Naive thymus-derived CD8-positive, alpha-beta T cell (primary cell): ENCODE data around the gene PRKAR1B. TPM values are rescaled to one million over a fixed set of nuclear protein-coding genes. Genes with fewer than 3 reads are reported as not detected.
"Not testable (repeated sequence)": the region's sequence is repeated elsewhere in the genome, so short reads cannot be mapped to it uniquely, and the experiment has no call there.

Experiments
- ATAC-seq, 2 donors: fragments of 150-1000 bp; cut with Tn5 transposase in 1 of 2; sonication (Bioruptor Pico), chemical (Tn5 transposase) in 1 of 2; 1 replicate in 1 of 2; 2 replicates in 1 of 2; pipeline ENCODE4 v1.10.0; 2021; ENCODE audit warnings: mild to moderate bottlenecking in 2 of 2, moderate library complexity in 2 of 2
- POLR2A ChIA-PET: fragments of 350-600 bp; sonication (Branson Sonifier 250); formaldehyde crosslinking; loops from one replicate; lab custom pipeline; 2021; ENCODE audit warnings: antibody characterized with exemption; lab: Charles Lee
- DNase-seq, 10 donors: peaks; one replicate each; pipeline versions ENCODE4 v3.0.0 to v3.0.0-alpha.2; 2020 to 2022
- H3K27ac Mint-ChIP-seq, 10 donors: one replicate each; pipeline ENCODE4 v1.8.0; 2020 to 2022; ENCODE audit warnings: mild to moderate bottlenecking in 10 of 10, mixed read lengths in 10 of 10, moderate library complexity in 4 of 10, inconsistent platforms in 1 of 10
- H3K27me3 Mint-ChIP-seq, 5 donors: one replicate each; pipeline ENCODE4 v1.8.0; 2021 to 2022; ENCODE audit warnings: mixed read lengths in 5 of 5
- H3K36me3 Mint-ChIP-seq, 3 donors: one replicate each; pipeline ENCODE4 v1.8.0; 2020 to 2022; ENCODE audit warnings: mixed read lengths in 3 of 3, mild to moderate bottlenecking in 2 of 3, inconsistent platforms in 1 of 3
- H3K4me1 Mint-ChIP-seq, 4 donors: one replicate each; pipeline ENCODE4 v1.8.0; 2021 to 2022; ENCODE audit warnings: mixed read lengths in 4 of 4
- H3K4me3 Mint-ChIP-seq, 10 donors: one replicate each; pipeline ENCODE4 v1.8.0; 2020 to 2022; ENCODE audit warnings: mild to moderate bottlenecking in 10 of 10, mixed read lengths in 10 of 10, moderate library complexity in 6 of 10, inconsistent platforms in 1 of 10
- H3K9me3 Mint-ChIP-seq, 9 donors: one replicate each; pipeline ENCODE4 v1.8.0; 2020 to 2022; ENCODE audit warnings: mixed read lengths in 9 of 9, mild to moderate bottlenecking in 3 of 9, inconsistent platforms in 1 of 9, moderate library complexity in 1 of 9
- polyA plus RNA-seq, 3 donors: library from polyadenylated mRNA; unstranded; fragments of 300-500 nt; fragmentation: Illumina TruSeq; gene quantifications; one replicate each; pipeline ENCODE4 v1.2.3, GENCODE V29; 2021
- total RNA-seq, 8 experiments: library from RNA in 2 of 8; stranded (reverse) in 2 of 8; gene quantifications; one replicate each; pipeline ENCODE4 v1.2.3 and lab custom pipeline; 2021 to 2026

The PRKAR1B gene
- total and polyA plus RNA-seq, 5 experiments from 2014 or later = 14.6 to 47.3 (median 35.4) TPM

DNA sequence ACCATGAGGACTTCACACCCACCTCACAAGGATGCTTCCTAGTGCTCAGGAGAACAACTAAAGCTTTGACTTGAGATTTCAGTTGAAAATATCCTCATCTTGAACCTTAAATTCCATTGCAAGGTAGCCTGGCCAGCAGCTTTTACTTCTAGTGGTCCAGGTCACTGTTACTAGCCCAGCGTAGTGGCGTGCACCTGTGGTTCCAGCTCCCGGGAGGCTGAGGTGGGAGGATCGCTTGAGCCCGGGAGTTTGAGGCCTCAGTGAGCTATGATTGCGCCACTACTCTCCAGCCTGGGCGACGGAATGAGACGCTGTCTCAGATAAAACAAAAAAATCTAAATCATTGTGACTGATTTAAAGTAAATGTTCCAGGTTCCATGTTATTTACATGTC lies 28.3 kb upstream of the PRKAR1B start:
- Mint-ChIP-seq H3K9me3 (no peaks in the 10 kb centered on the region), H3K27me3 (no peaks in the 10 kb centered on the region), H3K4me1 (peaks cover 0 to 2% (median 0%) of the 10 kb centered on the region in 4 donors), H3K36me3 (peaks cover 0 to 55% (median 12%) of the 10 kb centered on the region in 3 donors), H3K27ac (no peak overlapping the region), H3K4me3 (no peak overlapping the region)
- DNase-seq = no peak
- ATAC-seq = no peak
- POLR2A ChIA-PET = interaction anchor here (0.5 kb wide), 1 partner anchor 129 kb away, joined by 6 read pairs; no protein-coding TSS in a partner anchor

DNA sequence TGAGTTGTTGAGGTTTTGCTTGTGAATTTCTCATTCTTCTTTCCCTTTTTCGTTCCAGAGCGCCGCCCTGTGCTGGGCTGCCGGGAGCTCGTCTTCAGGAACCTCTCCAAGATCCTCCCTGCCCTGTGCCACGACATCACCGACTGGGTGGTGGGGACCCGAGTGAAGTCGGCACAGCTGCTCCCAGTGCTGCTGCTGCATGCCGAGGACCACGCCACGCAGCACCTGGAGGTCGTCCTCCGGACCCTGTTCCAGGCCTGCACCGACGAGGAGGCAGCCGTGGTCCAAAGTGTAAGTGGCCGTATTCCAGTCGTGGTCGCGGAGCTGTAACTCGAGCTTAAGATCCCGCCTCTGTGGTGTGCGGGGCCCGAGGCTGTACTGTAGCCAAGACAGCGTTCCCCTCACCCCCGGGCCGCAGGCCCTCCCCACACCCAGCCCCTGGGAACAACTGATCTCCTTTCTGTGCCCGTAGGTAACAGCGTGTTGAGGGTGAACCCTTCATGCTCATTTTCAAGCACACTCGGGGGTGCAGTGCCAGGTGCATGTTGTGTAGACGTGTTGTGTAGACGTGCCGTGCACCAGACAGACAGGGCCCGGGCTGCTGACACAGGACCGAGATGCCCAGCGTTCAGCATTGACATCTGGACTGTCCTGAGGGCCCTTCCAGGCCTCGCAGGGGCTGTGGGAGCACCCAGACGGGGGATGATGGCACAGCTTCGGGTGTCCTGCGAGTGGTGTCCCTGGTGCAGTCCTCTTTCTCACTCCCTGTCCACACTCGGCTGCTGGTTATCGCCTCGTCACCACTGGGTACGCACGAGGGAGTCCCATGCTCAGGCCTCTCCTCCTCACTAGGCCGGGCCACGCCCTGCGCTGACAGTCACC lies 27.7 kb upstream of the PRKAR1B start:
- POLR2A ChIA-PET = no interaction called here
- ATAC-seq = no peak
- peaks cover 0 to 2% (median 0%) of the 10 kb centered on the region in 4 donors for H3K4me1 Mint-ChIP-seq
- no peak overlapping the region for H3K4me3 Mint-ChIP-seq
- H3K9me3 Mint-ChIP-seq = no peaks in the 10 kb centered on the region
- DNase-seq = peak in 1 of 10 donors; percentile 52
- H3K27ac Mint-ChIP-seq = no peak overlapping the region
- peaks cover 0 to 52% (median 12%) of the 10 kb centered on the region in 3 donors for H3K36me3 Mint-ChIP-seq
- no peaks in the 10 kb centered on the region for H3K27me3 Mint-ChIP-seq

DNA sequence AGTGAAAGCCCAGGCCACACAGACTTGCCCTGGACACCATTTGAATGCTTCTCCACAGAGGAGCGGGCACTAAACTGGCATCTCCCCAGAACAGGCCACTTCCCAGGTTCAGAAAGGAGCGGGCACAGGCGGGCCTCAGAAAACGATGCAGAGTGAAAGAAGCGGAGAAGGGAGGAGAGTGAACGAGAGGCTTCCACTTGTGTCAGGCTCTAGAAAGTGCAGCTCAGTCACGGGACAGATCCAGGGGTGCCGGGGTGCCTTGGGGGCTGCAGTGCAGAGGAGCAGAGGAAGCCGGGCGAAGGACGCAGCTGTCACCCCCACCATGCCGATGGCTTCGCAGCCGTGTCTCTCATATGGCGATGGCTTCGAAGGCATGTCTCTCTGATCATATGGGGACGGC lies 26.1 kb upstream of the PRKAR1B start:
- Mint-ChIP-seq H3K4me1 (peaks cover 0 to 2% (median 0%) of the 10 kb centered on the region in 4 donors), H3K9me3 (no peaks in the 10 kb centered on the region), H3K27me3 (no peaks in the 10 kb centered on the region), H3K4me3 (no peak overlapping the region), H3K36me3 (peaks cover 0 to 41% (median 8%) of the 10 kb centered on the region in 3 donors), H3K27ac (peak overlapping the region in 1 of 10 donors; percentile 65)
- peak in 1 of 10 donors; percentile 46 for DNase-seq
- POLR2A ChIA-PET = no interaction called here
- no peak for ATAC-seq

DNA sequence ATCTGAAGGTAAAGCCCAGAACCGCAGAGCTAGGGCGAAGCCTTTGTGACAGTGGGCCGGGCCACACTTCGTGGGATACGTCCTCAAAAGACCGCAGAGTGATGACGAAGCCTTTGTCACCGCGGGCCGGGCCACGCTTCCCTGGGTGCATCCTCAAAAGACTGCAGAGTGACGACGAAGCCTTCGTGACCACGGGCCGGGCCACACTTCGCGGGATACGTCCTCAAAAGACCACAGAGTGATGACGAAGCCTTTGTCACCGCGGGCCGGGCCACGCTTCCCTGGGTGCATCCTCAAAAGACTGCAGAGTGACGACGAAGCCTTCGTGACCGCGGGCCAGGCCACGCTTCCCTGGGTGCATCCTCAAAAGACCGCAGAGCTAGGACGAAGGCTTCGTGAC lies 25.2 kb upstream of the PRKAR1B start:
- H3K4me1 Mint-ChIP-seq, POLR2A ChIA-PET: not testable (repeated sequence)

DNA sequence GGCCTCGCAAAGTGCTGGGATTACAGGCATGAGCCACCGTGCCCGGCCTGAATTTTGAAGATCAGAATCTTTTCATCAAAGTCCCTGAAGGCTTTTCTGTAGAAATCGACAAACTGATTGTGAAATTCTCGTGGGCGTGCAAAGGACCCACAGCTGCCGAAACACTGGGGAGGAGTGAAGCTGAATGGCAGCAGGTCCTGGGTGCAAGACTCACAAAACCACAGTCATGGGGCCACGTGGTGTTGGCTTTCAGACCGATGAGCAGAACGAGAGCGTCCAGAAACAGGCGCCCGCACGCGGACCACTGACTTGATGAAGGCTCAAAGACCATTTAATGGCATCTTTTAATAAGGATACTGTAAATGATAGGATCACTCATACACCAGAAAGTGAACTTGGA lies 24.7 kb upstream of the PRKAR1B start:
- Mint-ChIP-seq H3K9me3 (no peaks in the 10 kb centered on the region), H3K4me3 (no peak overlapping the region), H3K27ac (no peak overlapping the region), H3K36me3 (peaks cover 0 to 30% (median 6%) of the 10 kb centered on the region in 3 donors), H3K27me3 (no peaks in the 10 kb centered on the region), H3K4me1 (peaks cover 0 to 4% (median 0%) of the 10 kb centered on the region in 4 donors)
- DNase-seq = peak in 1 of 10 donors; percentile 7
- POLR2A ChIA-PET = no interaction called here
- no peak for ATAC-seq

More for the DNA sequence above, 25.2 kb upstream of the PRKAR1B start:
- not testable (repeated sequence) for H3K9me3 Mint-ChIP-seq, H3K27me3 Mint-ChIP-seq, ATAC-seq, H3K4me3 Mint-ChIP-seq
- peak overlapping the region in 1 of 10 donors; percentile 37 for H3K27ac Mint-ChIP-seq
- peaks cover 0 to 32% (median 6%) of the 10 kb centered on the region in 3 donors for H3K36me3 Mint-ChIP-seq
- DNase-seq = peak in 1 of 10 donors; percentile 53

DNA sequence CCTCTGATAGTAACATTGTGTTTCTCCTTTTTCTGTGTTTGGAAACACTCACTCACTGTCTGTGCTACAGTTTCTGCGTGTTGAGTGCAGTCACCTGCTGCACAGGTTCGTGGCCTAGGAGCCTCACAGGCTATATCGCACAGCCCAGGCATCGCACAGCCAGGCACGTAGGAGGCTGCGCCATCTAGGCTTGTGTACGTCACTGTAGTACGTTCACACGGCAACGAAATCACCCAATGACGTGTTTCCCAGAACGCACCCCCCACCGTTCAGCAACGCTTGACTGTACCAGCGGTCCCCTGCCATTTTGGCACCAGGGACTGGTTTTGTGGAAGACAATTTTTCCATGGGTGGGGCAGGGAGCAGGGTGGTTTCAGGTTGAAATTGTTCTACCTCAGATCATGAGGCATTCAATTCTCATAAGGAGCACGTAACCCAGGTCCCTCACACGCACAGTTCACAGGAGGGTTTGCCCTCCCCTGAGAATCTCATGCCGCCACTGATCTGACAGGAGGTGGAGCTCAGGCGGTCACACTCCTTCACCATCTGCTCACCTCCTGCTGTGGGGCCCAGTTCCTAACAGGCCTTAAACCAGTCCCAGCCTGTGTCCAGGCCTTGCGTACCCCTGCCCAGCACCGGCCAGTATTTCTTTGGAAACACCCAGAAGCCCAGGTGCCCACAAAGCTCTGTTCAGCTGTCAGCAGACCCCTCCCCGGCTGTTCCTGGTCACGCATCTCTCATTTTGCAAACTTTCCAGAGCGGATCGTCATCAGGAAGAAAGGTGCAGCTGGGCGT lies 23.2 kb upstream of the PRKAR1B start:
- H3K27ac Mint-ChIP-seq = no peak overlapping the region
- peaks cover 0 to 26% (median 3%) of the 10 kb centered on the region in 3 donors for H3K36me3 Mint-ChIP-seq
- H3K9me3 Mint-ChIP-seq = no peaks in the 10 kb centered on the region
- DNase-seq (peak in 1 of 10 donors; percentile 45), ATAC-seq (no peak)
- H3K4me1 Mint-ChIP-seq = peaks cover 0 to 2% (median 0%) of the 10 kb centered on the region in 4 donors
- no peak overlapping the region for H3K4me3 Mint-ChIP-seq
- POLR2A ChIA-PET = no interaction called here
- no peaks in the 10 kb centered on the region for H3K27me3 Mint-ChIP-seq

DNA sequence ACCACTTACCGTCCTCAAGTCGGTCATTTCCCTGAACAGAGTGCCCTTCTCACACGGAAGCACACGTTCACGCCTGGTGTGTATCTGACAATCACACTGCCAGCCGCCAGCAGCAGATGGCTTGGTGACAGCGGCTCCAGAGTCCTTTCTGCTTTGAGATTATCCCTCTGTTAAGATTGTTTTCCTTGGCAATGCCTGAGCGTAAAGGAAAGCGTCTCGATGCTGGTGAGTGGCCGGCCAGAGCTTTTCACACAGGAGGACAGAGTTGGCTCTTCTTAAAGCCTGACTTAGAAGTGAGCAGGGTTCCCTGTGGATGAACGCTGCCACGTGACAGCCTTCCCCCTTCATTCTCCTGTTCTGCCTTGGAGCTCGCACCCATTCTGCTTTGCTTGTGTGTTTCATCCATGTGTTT lies 22.1 kb upstream of the PRKAR1B start:
- DNase-seq (peak in 1 of 10 donors; percentile 10), ATAC-seq (no peak)
- POLR2A ChIA-PET = no interaction called here
- no peak overlapping the region for H3K27ac Mint-ChIP-seq
- H3K9me3 Mint-ChIP-seq = no peaks in the 10 kb centered on the region
- peaks cover 0 to 2% (median 0%) of the 10 kb centered on the region in 4 donors for H3K4me1 Mint-ChIP-seq
- no peaks in the 10 kb centered on the region for H3K27me3 Mint-ChIP-seq
- H3K36me3 Mint-ChIP-seq = peaks cover 0 to 21% (median 11%) of the 10 kb centered on the region in 3 donors
- H3K4me3 Mint-ChIP-seq = no peak overlapping the region

DNA sequence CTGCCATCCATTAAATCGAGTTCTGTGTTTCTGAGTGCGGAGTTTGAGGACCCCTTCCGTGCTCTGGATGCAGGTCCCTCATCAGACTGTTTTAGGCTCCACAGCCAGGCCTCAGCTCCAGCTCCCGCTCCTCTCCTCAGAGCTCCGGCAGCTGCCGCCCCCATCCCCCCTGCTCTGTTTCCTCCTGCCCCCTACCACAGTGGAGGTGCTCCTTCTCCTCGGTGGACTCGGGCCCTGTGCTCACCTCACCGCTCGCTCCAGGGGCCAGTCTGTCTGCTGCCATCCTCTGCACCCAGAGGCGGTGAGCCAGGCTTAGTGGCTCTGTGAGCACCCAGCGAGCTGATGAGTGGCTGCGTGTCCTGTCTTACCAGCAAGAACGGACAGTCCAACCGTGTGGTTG lies 21.4 kb upstream of the PRKAR1B start:
- Mint-ChIP-seq H3K27ac (no peak overlapping the region), H3K4me1 (peaks cover 0 to 2% (median 0%) of the 10 kb centered on the region in 4 donors), H3K4me3 (no peak overlapping the region), H3K27me3 (no peaks in the 10 kb centered on the region), H3K9me3 (no peaks in the 10 kb centered on the region), H3K36me3 (peaks cover 0 to 17% (median 13%) of the 10 kb centered on the region in 3 donors)
- POLR2A ChIA-PET = no interaction called here
- ATAC-seq (no peak), DNase-seq (peak in 1 of 10 donors; percentile 50)

DNA sequence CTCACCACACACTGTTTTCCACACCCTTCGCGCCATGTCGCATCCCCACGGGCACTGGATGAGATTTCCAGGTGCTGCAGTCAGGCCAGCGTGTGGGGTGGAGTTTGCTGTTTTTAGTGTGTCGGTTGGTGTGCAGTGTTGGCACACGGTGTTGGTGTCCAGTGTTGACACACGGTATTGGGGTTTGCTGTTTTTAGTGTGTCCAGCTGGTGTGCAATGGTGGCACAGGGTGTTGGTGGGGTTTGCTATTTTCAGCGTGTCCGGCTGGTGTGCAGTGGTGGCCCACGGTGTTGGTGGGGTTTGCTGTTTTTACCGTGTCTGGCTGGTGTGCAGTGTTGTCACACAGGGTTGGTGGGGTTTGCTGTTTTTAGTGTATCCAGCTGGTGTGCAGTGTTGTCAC lies 20.1 kb upstream of the PRKAR1B start:
- Mint-ChIP-seq H3K36me3 (peaks cover 0 to 18% (median 17%) of the 10 kb centered on the region in 3 donors), H3K9me3 (no peaks in the 10 kb centered on the region), H3K4me3 (no peak overlapping the region), H3K4me1 (peaks cover 0 to 2% (median 0%) of the 10 kb centered on the region in 4 donors), H3K27me3 (no peaks in the 10 kb centered on the region), H3K27ac (no peak overlapping the region)
- no peak for ATAC-seq
- POLR2A ChIA-PET = no interaction called here
- DNase-seq = no peak

DNA sequence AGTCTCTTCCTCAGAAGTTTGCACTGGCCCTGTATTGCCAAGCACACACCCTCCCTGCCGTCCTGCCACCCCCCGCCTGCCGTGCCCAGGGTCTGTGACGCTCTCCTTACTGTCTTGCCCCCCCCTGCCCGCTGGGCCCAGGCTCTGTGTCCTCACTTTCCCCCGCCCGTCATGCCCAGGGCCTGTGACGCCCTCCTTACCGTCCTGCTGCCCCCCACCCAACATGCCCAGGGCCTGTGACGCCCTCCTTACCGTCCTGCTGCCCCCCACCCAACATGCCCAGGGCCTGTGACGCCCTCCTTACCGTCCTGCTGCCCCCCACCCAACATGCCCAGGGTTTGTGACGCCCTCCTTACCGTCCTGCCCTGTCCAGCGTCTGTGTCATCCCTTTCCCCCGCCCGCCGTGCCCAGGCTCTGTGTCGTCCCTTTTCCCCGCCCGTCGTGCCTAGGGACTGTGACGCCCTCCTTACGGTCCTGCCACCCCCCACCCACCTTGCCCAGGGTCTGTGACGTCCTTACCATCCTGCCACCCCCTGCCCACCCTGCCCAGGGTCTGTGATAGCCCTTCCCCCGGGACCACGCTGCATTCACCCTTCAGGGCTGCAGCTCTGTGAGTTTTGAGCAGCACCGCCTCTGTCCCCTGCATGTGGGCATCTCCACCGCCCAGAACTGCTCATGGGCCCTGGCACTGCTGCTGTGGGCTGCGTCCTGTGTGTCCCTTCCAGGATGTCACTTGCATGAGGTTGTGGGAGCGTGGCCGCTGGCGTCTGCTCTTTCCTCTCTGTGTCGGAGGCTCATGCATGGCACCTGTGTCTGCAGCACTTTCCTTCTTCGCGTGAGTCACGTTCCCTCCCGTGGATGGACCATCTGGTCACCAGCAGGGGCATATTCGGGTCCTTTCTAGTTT lies 19.3 kb upstream of the PRKAR1B start:
- Mint-ChIP-seq H3K27ac (peak overlapping the region in 1 of 10 donors; percentile 46), H3K4me1 (peaks cover 0 to 2% (median under 1%) of the 10 kb centered on the region in 4 donors), H3K9me3 (no peaks in the 10 kb centered on the region), H3K27me3 (no peaks in the 10 kb centered on the region), H3K36me3 (peaks cover 0 to 20% (median 18%) of the 10 kb centered on the region in 3 donors), H3K4me3 (no peak overlapping the region)
- ATAC-seq = no peak
- POLR2A ChIA-PET = no interaction called here
- peak in 1 of 10 donors; percentile 15 for DNase-seq

DNA sequence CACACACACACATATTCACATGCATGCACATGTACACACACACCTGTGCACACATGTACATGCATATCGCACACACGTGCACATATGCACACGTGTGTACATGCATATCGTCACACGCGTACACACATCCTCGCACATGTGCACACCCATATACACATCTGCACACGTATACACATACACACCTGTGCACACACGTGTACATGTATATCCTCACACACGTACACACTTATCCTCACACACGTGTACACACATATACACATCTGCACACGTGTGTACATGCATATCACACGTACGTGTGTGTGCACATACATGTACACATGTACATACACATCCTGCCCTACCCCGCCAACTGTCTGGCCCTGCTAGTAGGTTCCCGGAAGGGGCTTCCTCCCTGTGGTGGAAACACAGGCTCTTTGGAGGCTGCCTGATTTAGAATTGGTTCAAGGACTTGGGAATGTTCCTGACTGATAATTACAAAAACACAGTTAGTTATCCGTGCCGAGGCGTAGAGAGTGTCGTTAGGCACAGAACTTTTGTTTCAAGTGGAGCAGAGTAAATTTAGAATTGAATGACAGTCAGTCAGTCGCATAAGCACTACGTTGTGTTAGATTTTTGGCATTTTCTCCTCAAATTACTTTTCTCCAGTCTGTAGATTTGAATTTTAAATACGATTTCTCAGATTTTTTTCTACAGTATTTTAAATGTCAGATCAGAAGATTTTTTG lies 18.5 kb upstream of the PRKAR1B start:
- POLR2A ChIA-PET = no interaction called here
- no peak overlapping the region for H3K4me3 Mint-ChIP-seq
- ATAC-seq = no peak

More for the DNA sequence above, 18.5 kb upstream of the PRKAR1B start:
- H3K27ac Mint-ChIP-seq = peak overlapping the region in 1 of 10 donors; percentile 76
- H3K4me1 Mint-ChIP-seq = peaks cover 0 to 5% (median 2%) of the 10 kb centered on the region in 4 donors
- no peaks in the 10 kb centered on the region for H3K9me3 Mint-ChIP-seq
- no peak for DNase-seq
- no peaks in the 10 kb centered on the region for H3K27me3 Mint-ChIP-seq
- H3K36me3 Mint-ChIP-seq = peaks cover 0 to 23% (median 22%) of the 10 kb centered on the region in 3 donors
